ENCODE results near the gene TPP1. TPM values are rescaled to one million over a fixed set of nuclear protein-coding genes. Genes with fewer than 3 reads are reported as not detected.

Gene TPP1
- total RNA-seq (2022; extraction: Qiagen RNA extraction) = 36.1 to 51.4 TPM (median 50.6 TPM) in 5 replicates

DNA sequence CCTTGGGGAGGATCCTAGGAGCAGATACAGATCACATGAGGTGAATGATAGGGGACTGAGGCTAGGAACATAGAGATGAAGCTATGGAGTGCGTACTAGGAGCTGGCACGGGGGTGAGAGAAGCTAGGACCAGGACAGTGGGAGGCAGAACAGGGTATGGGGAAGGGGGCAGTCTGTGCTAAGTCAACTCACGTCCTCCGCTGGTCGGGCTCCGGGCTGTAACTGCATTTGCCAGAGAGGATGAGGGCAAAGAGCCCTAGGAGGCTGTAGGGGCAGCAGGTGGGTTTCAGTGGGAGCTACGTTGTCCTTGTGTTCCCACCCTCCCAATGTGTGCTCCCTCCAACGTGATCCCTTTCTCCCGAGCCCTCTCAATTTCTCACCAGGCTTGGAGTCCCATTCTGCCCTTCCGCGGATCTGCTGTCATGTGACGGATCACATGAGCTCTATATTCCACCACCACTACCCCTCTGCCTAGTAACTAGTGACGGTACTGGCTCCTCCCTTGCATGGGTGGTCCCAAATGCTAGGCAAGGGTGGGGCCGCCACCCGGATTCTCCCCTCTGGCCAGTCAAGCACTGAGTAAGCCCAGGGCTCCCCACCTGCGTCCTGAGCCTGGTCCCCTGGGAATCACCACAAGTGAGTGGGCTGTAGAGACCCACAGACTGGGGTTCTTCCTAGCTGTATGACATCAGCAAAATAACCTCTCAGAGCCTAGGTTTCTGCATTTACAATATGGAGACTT, at the start of gene TPP1:
TPP1 (minus strand) TSS at position 419 of the 742 bp plus-strand sequence; CDS start at position 397, 22 bp downstream.

DNA sequence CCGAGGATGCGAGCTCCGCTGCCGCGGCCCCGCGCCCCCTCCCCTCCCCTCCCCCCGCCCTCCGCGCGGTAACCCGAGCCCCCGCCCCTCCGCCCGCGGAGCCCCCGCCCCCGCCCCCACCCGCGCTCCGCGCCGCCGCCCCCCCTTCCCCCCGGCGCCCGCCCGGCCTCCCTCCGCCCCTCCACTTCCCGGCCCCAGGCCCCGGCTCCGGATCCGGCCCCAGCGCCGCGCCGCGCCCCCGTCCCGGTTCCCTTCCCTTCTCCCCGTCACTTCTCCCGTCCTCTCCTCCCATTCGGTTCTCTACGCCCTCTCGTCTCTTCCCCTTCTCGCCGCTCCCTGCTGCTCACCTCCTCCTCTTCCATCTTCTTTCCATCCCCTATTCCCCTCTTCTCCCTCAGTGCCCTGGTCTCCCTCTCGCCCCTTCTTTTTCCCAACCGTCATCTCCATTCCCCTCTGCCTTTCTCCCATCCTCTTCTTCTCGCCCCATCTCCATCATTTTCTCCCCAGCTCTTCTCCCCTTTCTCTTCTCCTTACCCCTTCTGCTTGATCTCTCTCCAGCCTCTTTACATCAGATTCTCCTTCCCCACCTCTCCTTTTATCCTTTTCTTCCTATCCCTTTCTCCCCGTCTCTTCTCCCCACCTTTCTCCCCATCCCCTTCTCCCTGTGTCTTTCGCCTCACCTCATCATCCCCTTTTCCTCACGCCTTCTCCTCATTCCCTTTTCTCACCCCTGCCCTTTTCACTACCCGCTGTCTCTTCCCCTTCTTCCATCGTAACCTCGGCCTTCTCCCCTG, 36.8 kb upstream of the TPP1 start, which contains the start of gene DCHS1:
DCHS1 (minus strand) TSS at position 20 of the 794 bp plus-strand sequence. CDS start 14,196 bp downstream, outside the sequence.

DNA sequence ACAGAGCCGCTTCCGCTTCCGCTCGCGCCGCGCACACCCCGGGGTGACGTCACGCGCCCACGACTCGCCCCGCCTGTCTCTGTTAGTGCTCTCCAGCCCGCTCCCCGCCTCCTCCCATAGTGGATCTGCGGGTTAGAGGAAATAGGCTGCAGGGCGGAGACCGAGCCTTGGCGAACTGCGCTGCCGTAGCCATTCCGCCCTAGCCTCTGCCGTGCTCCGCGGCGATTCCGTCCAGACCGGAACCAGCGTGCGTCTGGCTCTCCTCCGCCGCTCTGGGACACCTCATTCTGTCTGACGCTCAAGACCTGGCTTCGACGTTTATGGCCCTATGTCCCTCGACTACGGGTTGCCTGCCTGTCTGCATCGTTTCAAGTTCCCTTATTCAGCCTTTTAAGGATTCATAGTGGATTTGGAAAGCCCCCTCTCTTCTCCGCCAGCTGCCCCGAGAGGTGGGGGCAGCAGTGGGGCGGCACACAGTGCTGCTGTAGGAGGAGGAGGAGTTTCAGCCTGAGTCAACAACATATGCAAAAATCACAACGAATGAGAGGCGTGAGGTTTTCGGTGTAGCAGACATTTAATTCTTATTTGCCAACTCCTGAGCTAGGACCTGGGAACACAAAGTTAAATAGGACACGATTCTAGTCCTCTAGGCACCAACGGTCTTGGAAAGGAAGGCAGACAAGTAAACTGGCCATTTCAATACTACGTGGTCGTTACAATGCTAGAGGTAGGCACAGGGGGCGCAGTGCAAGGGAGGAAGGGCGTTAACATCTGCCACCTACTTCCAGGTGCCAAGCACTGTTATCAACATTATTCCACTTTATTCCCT, 6.8 kb downstream of the TPP1 start, which contains the start of gene TAF10:
TAF10 (minus strand) TSS at position 4 of the 829 bp plus-strand sequence. CDS start 27 bp downstream, outside the sequence.

DNA sequence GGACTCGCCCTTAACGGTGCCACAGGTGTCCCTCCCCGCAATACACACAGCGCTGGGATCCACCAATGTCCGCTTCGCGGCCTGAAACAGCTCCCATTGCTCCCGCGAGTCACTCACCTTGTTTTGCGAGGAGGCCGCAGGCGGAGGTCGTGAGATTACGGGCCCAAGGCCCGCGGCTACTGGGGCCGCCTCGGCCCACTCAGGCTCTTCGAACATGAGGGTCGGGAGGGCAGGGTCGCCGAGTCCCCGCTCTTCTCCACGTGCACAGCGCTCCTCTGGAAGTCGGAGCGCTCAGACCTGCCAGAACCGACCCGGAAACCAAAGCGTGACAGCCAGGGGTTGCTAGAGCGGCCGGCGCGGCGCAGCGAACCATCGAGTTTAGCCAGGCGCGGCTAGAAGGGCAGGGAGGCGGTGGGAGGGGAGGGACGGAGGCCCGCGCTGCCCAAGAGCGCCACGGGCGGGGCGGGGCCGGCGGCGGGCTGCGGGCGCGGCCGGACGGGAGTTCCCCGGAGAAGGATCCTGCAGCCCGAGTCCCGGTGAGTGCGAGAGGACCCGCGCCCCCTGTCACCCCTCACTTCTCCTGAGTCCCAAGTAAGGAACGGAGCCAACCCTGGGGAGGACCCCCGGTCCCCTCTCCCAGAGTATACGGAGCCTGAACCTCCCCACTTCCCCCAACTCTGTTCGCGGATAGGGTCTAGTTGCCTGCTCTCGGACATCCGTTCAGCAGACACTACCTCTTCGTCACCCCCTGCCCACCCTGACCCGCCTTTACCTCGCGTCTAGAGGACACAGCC, 15.7 kb downstream of the TPP1 start, which contains the start of the genes ILK and RRP8:
ILK (plus strand) TSS at position 488 of the 794 bp plus-strand sequence. CDS start 498 bp downstream, outside the sequence.
RRP8 (minus strand) TSS at position 330 of the 794 bp plus-strand sequence; CDS start at position 216, 114 bp downstream.

Other genes with a start within 250 kb of the TPP1 start
- 9.1 to 11.5 TPM (median 10.3 TPM) in 5 replicates for gene SMPD1, start 228.9 kb downstream of the TPP1 start, total RNA-seq (2022; extraction: Qiagen RNA extraction)
- 16.5 to 19.3 TPM (median 17.6 TPM) in 5 replicates for gene APBB1, start 200.3 kb downstream of the TPP1 start, total RNA-seq (2022; extraction: Qiagen RNA extraction)
- 0.31 to 0.55 TPM (median 0.40 TPM) in 5 replicates for gene HPX, start 178.4 kb downstream of the TPP1 start, total RNA-seq (2022; extraction: Qiagen RNA extraction)
- gene TRIM3, start 145.5 kb downstream of the TPP1 start, total RNA-seq (2022; extraction: Qiagen RNA extraction) = 11.8 to 22.6 TPM (median 18.1 TPM) in 5 replicates
- gene ARFIP2, start 138.1 kb downstream of the TPP1 start, total RNA-seq (2022; extraction: Qiagen RNA extraction) = 48.7 to 56.6 TPM (median 52.4 TPM) in 5 replicates
- gene TIMM10B, start 137.9 kb downstream of the TPP1 start, total RNA-seq (2022; extraction: Qiagen RNA extraction) = 23.3 to 27.0 TPM (median 25.8 TPM) in 5 replicates
- gene DNHD1, start 122.1 kb downstream of the TPP1 start, total RNA-seq (2022; extraction: Qiagen RNA extraction) = 1.6 to 3.0 TPM (median 2.5 TPM) in 5 replicates
- gene RRP8, start 15.8 kb downstream of the TPP1 start, total RNA-seq (2022; extraction: Qiagen RNA extraction) = 27.3 to 32.5 TPM (median 29.9 TPM) in 5 replicates
- gene ILK, start 15.6 kb downstream of the TPP1 start, total RNA-seq (2022; extraction: Qiagen RNA extraction) = 97.1 to 120 TPM (median 118 TPM) in 5 replicates
- gene TAF10, start 7.2 kb downstream of the TPP1 start, total RNA-seq (2022; extraction: Qiagen RNA extraction) = 208 to 263 TPM (median 228 TPM) in 5 replicates
- gene DCHS1, start 36.4 kb upstream of the TPP1 start, total RNA-seq (2022; extraction: Qiagen RNA extraction) = 0.07 to 0.15 TPM (median 0.09 TPM) in 5 replicates
- gene MRPL17, start 63.9 kb upstream of the TPP1 start, total RNA-seq (2022; extraction: Qiagen RNA extraction) = 79.3 to 116 TPM (median 95.2 TPM) in 5 replicates
- 0.05 to 0.08 TPM (median 0.05 TPM) in 3 of 5 replicates, not detected in the others for gene OR2AG2, start 152.6 kb upstream of the TPP1 start, total RNA-seq (2022; extraction: Qiagen RNA extraction)
- gene OR2AG1, start 163.6 kb upstream of the TPP1 start, total RNA-seq (2022; extraction: Qiagen RNA extraction) = not detected in 5 replicates
- not detected in 5 replicates for gene OR6A2, start 180.3 kb upstream of the TPP1 start, total RNA-seq (2022; extraction: Qiagen RNA extraction)
- gene OR10A5, start 226.3 kb upstream of the TPP1 start, total RNA-seq (2022; extraction: Qiagen RNA extraction) = not detected in 5 replicates
- not detected in 5 replicates for gene OR10A2, start 243.6 kb upstream of the TPP1 start, total RNA-seq (2022; extraction: Qiagen RNA extraction)

Data from A549 treated with dexamethasone at 1 μM for 4 hours (cell line).